Astrocyte (in vitro differentiated cells and primary cell): ENCODE results near the gene ACCSL.

Source experiments
- CTCF ChIP-seq: IDR thresholded peaks from 2 replicates; pipeline ENCODE4 v1.5.1; 2011; ENCODE audit warnings: low read depth, mild to moderate bottlenecking, inconsistent platforms, low read length, moderate library complexity; ENCODE audit not compliant: insufficient read depth
- EZH2 ChIP-seq: IDR thresholded peaks from 2 replicates; pipeline ENCODE4 v1.6.1; 2012; ENCODE audit warnings: mild to moderate bottlenecking, low read length, inconsistent platforms; ENCODE audit not compliant: insufficient read depth

GRCh38 chr11:44016131-44016530 lies 31.6 kb upstream of the ACCSL start:
- no peak for TF ChIP-seq CTCF
- no peak for TF ChIP-seq EZH2
